Spinal cord (tissue), 10 donors: ENCODE results near the gene ESPL1. TPM values are rescaled to one million over a fixed set of nuclear protein-coding genes. Genes with fewer than 3 reads are reported as not detected.

Experiments
- DNase-seq, 6 donors: peaks; one replicate each; pipeline versions ENCODE4 v3.0.0 to v3.0.0-alpha.2; 2013 to 2015; ENCODE audit warnings: low spot score in 6 of 6, low read depth in 4 of 6
- H3K27ac ChIP-seq: one replicate; pipeline ENCODE4 v1.5.1; 2013; ENCODE audit warnings: low read depth, low read length, control low read depth
- H3K27me3 ChIP-seq: one replicate; pipeline ENCODE4 v1.6.1; 2013; ENCODE audit warnings: low read length; ENCODE audit not compliant: control insufficient read depth, insufficient read depth
- H3K36me3 ChIP-seq: one replicate; pipeline ENCODE4 v1.6.1; 2013; ENCODE audit warnings: low read length; ENCODE audit not compliant: control insufficient read depth, insufficient read depth
- H3K4me1 ChIP-seq: one replicate; pipeline ENCODE4 v1.6.1; 2013; ENCODE audit warnings: low read length; ENCODE audit not compliant: control insufficient read depth, insufficient read depth
- H3K4me3 ChIP-seq: one replicate; pipeline ENCODE4 v1.5.1; 2013; ENCODE audit warnings: low read depth, low read length, control low read depth
- H3K9me3 ChIP-seq: one replicate; pipeline ENCODE4 v1.6.1; 2013; ENCODE audit warnings: low read length; ENCODE audit not compliant: control insufficient read depth, insufficient read depth
- WGBS: methylation state at CpG from one replicate; pipeline ENCODE4 v1.1.5; 2013; ENCODE audit warnings: missing lambda C conversion rate; ENCODE audit not compliant: insufficient coverage; 5-methylcytosine and 5-hydroxymethylcytosine counted together
- polyA plus RNA-seq, 2 donors: library from polyadenylated mRNA; unstranded; fragments of 120-200 nt; gene quantifications; one replicate each; pipeline ENCODE4 v1.2.1, GENCODE V29; 2013; ENCODE audit not compliant: insufficient read length in 2 of 2
- total RNA-seq, 2 donors: library from RNA; depleted of rRNA in 1 of 2; stranded (reverse); fragments of 120-200 nt in 1 of 2; fragments of >200 nt in 1 of 2; gene quantifications; one replicate each; pipeline versions ENCODE4 v1.2.3 to v1.2.4, GENCODE V29; 2013 to 2014
- donor health status: healthy.

ESPL1 gene
- total and polyA plus RNA-seq, 4 donors, result 3.0 to 9.2 (median 5.2) TPM

DNA sequence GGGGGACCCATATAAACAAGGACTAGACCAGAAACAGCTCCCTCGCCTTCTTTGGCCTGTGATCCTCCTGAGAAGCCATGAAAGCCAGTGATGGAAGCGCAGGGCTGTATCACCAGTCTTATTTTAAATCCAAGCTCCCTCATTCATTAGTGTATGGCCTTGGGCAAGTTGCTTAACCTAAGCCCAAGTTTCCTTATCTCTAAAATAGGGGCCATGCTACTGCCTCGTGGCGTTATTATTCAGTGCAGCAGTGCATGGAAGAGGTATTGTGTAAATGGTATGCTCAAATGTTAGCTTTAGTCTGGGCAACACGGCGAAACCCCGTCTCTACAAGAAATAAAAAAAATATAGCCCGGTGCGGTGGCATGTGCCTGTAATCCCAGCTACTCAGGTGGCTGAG is 9.9 kb downstream of the ESPL1 start:
- no peaks in the 10 kb centered on the region for H3K27me3 ChIP-seq
- 100% methylated on average over 5 of the region's 9 CpGs for WGBS
- H3K36me3 ChIP-seq, result peaks cover 26% of the 10 kb centered on the region
- no peaks in the 10 kb centered on the region for H3K4me1 ChIP-seq
- H3K27ac ChIP-seq, result no peak overlapping the region
- H3K9me3 ChIP-seq, result no peaks in the 10 kb centered on the region
- no peak overlapping the region for H3K4me3 ChIP-seq
- DNase-seq, result no peak

DNA sequence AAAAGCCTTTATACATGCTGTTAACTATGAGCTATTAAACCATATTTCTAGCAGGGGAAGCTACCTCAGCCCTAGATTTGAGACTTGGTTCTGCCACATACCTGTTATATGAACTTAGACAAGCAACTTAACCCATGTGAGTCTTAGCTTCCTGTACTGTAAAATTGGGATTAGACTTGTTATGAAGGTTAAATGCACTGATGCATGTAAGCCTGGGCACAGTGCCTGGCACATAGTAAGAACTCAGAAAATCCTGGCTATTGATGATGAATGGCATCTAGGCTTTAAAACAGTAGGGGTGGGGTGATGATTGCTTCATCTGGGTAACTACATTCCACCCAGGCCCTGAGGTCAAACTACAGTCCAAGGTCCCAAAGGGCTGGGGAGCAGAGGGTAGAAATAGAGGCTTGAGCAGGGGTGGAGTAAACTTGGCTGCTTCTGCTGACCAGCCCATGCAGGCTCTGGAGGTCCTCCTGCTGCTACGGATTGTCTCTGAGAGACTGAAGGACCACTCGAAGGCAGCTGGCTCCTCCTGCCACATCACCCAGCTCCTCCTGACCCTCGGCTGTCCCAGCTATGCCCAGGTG is 11.3 kb downstream of the ESPL1 start:
- H3K9me3 ChIP-seq, result no peaks in the 10 kb centered on the region
- H3K27ac ChIP-seq, result no peak overlapping the region
- H3K4me1 ChIP-seq, result no peaks in the 10 kb centered on the region
- H3K27me3 ChIP-seq, result no peaks in the 10 kb centered on the region
- no peak for DNase-seq
- no peak overlapping the region for H3K4me3 ChIP-seq
- WGBS, result 80% methylated on average over 2 of the region's 3 CpGs
- H3K36me3 ChIP-seq, result peaks cover 26% of the 10 kb centered on the region

DNA sequence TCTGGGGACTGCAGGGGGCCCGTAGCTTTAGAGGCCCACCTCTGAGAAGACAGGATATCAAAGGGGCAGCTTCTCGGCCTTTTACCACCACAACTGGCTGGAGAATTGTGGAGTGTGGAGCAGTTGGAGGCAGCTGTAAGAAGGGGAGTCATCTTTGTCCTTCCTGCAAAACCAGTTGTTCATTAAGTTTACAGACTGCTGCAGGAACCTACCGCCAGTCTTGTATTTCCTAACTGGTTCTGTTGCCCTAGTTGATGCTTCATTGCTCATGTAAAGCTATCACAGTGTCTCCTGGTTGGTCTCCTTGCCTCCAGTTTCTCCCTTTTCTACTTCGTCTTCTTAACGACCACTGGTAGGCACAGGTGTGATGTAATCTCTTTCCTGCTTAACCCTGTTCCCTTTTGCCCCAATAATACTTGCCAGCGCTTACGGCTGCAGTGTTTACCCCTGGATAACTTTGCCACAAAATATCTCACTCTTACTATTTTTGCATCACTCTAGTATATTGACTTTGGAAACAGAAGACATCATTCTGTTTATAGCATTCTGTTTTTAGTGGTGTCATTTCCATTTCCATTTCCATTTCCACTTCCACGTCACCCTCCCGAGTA is 11.9 kb downstream of the ESPL1 start:
- Histone ChIP-seq H3K27ac (no peak overlapping the region), H3K4me1 (no peaks in the 10 kb centered on the region), H3K4me3 (no peak overlapping the region), H3K27me3 (no peaks in the 10 kb centered on the region), H3K9me3 (no peaks in the 10 kb centered on the region), H3K36me3 (peaks cover 26% of the 10 kb centered on the region)
- no peak for DNase-seq
- 97% methylated on average over 6 of the region's 9 CpGs for WGBS

DNA sequence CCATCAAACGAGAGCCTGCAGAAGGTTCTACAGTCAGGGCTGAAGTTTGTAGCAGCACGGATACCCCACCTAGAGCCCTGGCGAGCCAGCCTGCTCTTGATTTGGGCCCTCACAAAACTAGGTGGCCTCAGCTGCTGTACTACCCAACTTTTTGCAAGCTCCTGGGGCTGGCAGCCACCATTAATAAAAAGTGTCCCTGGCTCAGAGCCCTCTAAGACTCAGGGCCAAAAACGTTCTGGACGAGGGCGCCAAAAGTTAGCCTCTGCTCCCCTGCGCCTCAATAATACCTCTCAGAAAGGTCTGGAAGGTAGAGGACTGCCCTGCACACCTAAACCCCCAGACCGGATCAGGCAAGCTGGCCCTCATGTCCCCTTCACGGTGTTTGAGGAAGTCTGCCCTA is 18.3 kb downstream of the ESPL1 start:
- DNase-seq, result no peak
- peaks cover 37% of the 10 kb centered on the region for H3K36me3 ChIP-seq
- H3K4me3 ChIP-seq, result no peak overlapping the region
- H3K9me3 ChIP-seq, result no peaks in the 10 kb centered on the region
- WGBS, result 93% methylated on average over 7 of the region's 9 CpGs
- no peaks in the 10 kb centered on the region for H3K4me1 ChIP-seq
- H3K27me3 ChIP-seq, result no peaks in the 10 kb centered on the region
- no peak overlapping the region for H3K27ac ChIP-seq

DNA sequence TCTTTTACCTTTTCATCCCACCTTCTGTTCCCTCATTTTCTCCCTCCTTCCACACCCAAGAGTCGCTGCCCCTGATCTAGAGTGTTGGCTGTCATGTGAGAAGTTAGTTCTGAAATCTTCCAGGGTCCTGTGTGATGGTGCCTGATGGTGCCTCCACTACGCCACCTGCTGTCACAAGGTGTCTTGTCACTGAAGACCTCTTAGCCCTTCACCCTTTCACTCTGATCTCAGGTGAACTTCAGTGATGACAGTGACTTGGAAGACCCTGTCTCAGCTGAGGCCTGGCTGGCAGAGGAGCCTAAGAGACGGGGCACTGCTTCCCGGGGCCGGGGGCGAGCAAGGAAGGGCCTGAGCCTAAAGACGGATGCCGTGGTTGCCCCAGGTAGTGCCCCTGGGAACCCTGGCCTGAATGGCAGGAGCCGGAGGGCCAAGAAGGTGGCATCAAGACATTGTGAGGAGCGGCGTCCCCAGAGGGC is 19.7 kb downstream of the ESPL1 start:
- H3K36me3 ChIP-seq, result peaks cover 38% of the 10 kb centered on the region
- peak in 2 of 6 donors; percentile 83 for DNase-seq
- H3K27me3 ChIP-seq, result no peaks in the 10 kb centered on the region
- no peak overlapping the region for H3K4me3 ChIP-seq
- no peak overlapping the region for H3K27ac ChIP-seq
- no peaks in the 10 kb centered on the region for H3K4me1 ChIP-seq
- H3K9me3 ChIP-seq, result no peaks in the 10 kb centered on the region
- 93% methylated on average over 10 of the region's 11 CpGs for WGBS

DNA sequence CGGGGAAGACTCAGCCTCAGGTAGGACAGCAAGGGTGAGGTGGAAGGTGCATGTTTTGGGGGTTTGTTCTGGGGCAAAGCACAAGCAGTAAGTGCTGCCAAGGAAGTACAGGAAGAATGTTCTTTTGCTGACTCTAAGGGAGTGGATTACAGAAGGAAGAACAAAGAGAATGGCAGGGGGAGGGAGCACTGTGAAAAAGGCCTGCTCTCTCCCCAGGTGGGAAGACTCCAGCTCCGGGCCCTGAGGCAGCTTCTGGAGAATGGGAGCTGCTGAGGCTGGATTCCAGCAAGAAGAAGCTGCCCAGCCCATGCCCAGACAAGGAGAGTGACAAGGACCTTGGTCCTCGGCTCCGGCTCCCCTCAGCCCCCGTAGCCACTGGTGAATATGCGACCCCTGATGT is 20.2 kb downstream of the ESPL1 start:
- Histone ChIP-seq H3K9me3 (no peaks in the 10 kb centered on the region), H3K27ac (no peak overlapping the region), H3K27me3 (no peaks in the 10 kb centered on the region), H3K4me1 (no peaks in the 10 kb centered on the region), H3K4me3 (no peak overlapping the region), H3K36me3 (peaks cover 40% of the 10 kb centered on the region)
- DNase-seq, result no peak
- WGBS, result 89% methylated on average over 6 of the region's 6 CpGs

DNA sequence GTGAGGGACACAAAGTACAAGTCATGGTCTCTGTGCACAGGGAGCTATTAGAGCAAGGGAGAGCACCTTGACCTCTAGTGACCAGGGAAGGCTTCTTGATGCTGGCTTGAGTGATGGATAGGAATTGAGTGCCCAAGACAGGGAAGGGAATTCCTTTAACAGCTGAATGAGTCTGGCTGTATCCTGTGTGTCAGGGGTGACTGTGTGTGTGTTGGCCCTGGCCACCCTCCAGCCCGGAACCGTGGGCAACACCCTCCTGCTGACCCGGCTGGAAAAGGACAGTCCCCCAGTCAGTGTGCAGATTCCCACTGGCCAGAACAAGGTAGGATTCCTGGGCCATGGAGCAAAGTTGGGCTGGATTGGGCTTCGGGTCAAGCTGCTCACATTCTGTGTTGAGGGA is 21.8 kb downstream of the ESPL1 start:
- Histone ChIP-seq H3K4me3 (no peak overlapping the region), H3K27me3 (no peaks in the 10 kb centered on the region), H3K4me1 (peaks cover 6% of the 10 kb centered on the region), H3K9me3 (no peaks in the 10 kb centered on the region), H3K36me3 (peaks cover 40% of the 10 kb centered on the region), H3K27ac (no peak overlapping the region)
- WGBS, result 85% methylated on average over 3 of the region's 4 CpGs
- DNase-seq, result no peak

DNA sequence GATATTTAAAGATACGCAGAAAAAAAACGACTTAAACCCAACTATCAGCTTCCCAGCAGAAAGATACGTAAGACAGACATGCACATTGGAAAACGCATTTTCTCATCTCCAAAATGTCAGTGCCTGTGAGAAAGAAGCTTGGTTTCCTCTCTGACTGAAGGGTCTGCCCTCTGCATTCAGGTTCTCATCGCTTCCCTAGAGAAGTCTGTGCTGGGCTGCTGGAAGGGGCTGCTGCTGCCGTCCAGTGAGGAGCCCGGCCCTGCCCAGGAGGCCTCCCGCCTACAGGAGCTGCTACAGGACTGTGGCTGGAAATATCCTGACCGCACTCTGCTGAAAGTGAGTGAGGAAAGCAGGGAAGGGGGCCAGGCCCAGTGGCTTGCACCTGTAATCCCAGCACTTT is 22.6 kb downstream of the ESPL1 start:
- Histone ChIP-seq H3K4me3 (no peak overlapping the region), H3K27ac (no peak overlapping the region), H3K36me3 (peaks cover 37% of the 10 kb centered on the region), H3K9me3 (no peaks in the 10 kb centered on the region), H3K4me1 (peaks cover 9% of the 10 kb centered on the region), H3K27me3 (no peaks in the 10 kb centered on the region)
- no peak for DNase-seq
- WGBS, result 97% methylated on average over 5 of the region's 9 CpGs

DNA sequence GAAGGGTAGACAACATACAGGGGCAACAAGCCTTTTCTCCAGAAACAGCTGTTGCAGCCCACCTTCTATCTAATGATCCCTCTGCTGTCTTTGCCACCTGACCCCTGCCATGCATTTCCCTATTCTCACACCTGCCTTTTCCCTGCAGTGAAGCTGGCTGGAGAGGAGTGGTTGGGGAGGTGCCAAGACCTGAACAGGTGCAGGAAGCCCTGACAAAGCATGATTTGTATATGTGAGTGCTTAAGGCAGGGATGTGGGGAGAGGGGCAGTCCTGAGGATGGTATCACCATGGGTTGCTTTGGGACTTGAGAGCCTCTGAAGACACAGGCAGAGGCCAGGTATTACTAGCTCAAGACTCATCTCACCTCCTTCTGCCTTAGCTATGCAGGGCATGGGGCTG is 24.3 kb downstream of the ESPL1 start:
- H3K27ac ChIP-seq, result no peak overlapping the region
- peaks cover 28% of the 10 kb centered on the region for H3K36me3 ChIP-seq
- no peak for DNase-seq
- peaks cover 22% of the 10 kb centered on the region for H3K4me1 ChIP-seq
- no peak overlapping the region for H3K4me3 ChIP-seq
- no peaks in the 10 kb centered on the region for H3K9me3 ChIP-seq
- H3K27me3 ChIP-seq, result no peaks in the 10 kb centered on the region
